Measurements from ENCODE around the gene MTRF1. TPM values are rescaled to one million over a fixed set of nuclear protein-coding genes. Genes with fewer than 3 reads are reported as not detected.

The MTRF1 gene
- total RNA-seq, 1 experiment from 2014 or later, result 15.8 TPM

DNA sequence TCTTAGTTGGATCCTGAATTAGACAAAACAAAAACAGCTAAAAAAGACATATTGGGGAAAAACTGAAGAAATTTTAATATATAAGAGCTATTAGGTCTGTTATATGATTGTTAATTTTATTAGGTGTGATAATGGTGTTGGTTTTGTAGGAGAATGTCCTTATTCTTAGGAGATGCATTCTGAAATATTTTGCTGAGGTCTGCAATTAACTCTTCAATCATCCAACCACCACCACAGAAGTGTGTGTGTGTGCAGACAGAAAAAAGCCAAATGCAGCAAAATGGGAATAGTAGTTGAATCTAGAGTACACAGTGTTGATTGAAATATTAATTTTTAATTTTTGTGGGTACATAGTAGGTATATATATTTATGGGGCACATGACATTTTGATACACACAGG, 56.9 kb downstream of the MTRF1 start:
- no peaks in the 10 kb centered on the region for H3K4me1 Mint-ChIP-seq (ENCODE audit: low read depth, unreplicated experiment)
- CTCF ChIA-PET, result no interaction called here
- no peaks in the 10 kb centered on the region for H3K36me3 Mint-ChIP-seq (ENCODE audit: insufficient read depth, unreplicated experiment)
- H3K27ac Mint-ChIP-seq (ENCODE audit: unreplicated experiment), result no peak overlapping the region
- TF ChIP-seq CTCF (IDR thresholded peaks at IDR 0.05; ENCODE audit: unreplicated experiment), result no peak
- no peak for DNase-seq
- no TSS peak for BruUV-seq (replicated peaks)
- intact Hi-C loops (cut with micrococcal nuclease; ENCODE audit: unreplicated experiment), result no loop called here
- H3K9me3 Mint-ChIP-seq (ENCODE audit: low read depth, unreplicated experiment), result peaks cover 8% of the 10 kb centered on the region
- no peak overlapping the region for H3K4me3 Mint-ChIP-seq (ENCODE audit: low read depth, unreplicated experiment)
- H3K27me3 Mint-ChIP-seq (ENCODE audit: unreplicated experiment), result no peaks in the 10 kb centered on the region

DNA sequence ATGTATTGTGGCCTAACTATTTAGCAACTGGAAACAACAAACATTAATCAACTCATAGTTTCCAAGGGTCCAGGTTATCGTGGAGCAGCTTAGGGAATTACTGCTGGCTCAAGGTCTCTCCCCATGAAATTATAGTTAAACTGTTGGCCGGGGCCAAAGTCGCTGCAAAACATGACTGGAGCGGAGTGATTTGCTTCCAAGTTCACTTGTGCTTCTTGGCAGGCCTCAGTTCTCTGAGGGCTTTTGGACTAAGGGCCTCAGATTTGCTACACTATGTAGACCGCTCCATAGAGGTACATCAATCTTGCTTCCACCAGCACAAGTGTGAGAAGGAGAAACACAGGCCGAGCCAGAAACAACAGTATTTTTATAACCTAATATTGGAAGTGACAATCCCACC, 59.6 kb downstream of the MTRF1 start:
- H3K36me3 Mint-ChIP-seq (ENCODE audit: insufficient read depth, unreplicated experiment), result no peaks in the 10 kb centered on the region
- H3K27me3 Mint-ChIP-seq (ENCODE audit: unreplicated experiment), result no peaks in the 10 kb centered on the region
- no TSS peak for BruUV-seq (replicated peaks)
- H3K27ac Mint-ChIP-seq (ENCODE audit: unreplicated experiment), result no peak overlapping the region
- intact Hi-C loops (cut with micrococcal nuclease; ENCODE audit: unreplicated experiment), result no loop called here
- H3K9me3 Mint-ChIP-seq (ENCODE audit: low read depth, unreplicated experiment), result peaks cover 3% of the 10 kb centered on the region
- no peak for DNase-seq
- CTCF ChIA-PET, result no interaction called here
- no peak for TF ChIP-seq CTCF (IDR thresholded peaks at IDR 0.05; ENCODE audit: unreplicated experiment)
- no peak overlapping the region for H3K4me3 Mint-ChIP-seq (ENCODE audit: low read depth, unreplicated experiment)
- no peaks in the 10 kb centered on the region for H3K4me1 Mint-ChIP-seq (ENCODE audit: low read depth, unreplicated experiment)

DNA sequence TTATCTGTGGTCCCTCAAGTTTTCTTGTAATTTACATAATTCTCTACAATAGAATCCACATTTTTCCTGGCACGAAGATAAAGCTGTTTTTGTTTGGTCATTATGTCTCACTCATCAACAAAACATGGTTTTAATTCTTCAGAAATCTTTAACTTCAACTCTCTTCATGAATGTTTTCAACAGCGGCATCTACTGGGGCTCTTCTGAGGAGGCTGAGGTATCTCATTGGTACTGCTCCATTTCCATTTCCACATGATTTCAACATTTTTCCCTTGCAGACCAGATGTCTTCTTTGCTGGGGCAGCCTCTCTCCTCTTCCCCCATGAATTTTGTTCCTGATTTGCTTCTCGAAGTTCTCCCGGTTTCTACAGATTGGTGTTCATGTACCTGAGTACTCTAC, 63.2 kb downstream of the MTRF1 start:
- intact Hi-C loops (cut with micrococcal nuclease; ENCODE audit: unreplicated experiment), result no loop called here
- no peaks in the 10 kb centered on the region for H3K27me3 Mint-ChIP-seq (ENCODE audit: unreplicated experiment)
- H3K4me3 Mint-ChIP-seq (ENCODE audit: low read depth, unreplicated experiment), result no peak overlapping the region
- no peak for TF ChIP-seq CTCF (IDR thresholded peaks at IDR 0.05; ENCODE audit: unreplicated experiment)
- no peaks in the 10 kb centered on the region for H3K9me3 Mint-ChIP-seq (ENCODE audit: low read depth, unreplicated experiment)
- H3K4me1 Mint-ChIP-seq (ENCODE audit: low read depth, unreplicated experiment), result no peaks in the 10 kb centered on the region
- no TSS peak for BruUV-seq (replicated peaks)
- no peak for DNase-seq
- H3K36me3 Mint-ChIP-seq (ENCODE audit: insufficient read depth, unreplicated experiment), result no peaks in the 10 kb centered on the region
- CTCF ChIA-PET, result no interaction called here
- no peak overlapping the region for H3K27ac Mint-ChIP-seq (ENCODE audit: unreplicated experiment)

DNA sequence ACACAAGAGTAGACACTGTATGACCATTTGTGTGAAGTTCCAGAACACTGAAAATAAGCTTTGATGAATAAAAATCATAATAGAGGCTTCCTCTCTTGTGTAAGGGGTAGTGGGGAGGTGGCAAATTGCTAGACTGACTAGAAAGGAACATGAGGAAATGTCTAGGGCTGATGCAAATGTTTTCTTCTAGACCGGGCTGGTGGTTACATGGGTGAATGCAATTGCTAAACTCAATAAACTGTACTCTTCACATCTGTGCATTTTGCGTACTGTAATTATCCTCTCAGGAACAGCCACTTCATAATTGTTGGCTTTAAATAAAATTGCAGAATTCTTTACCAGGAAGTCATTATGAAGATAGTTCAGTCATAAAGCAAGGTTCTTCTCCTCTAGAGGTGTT, 63.9 kb downstream of the MTRF1 start:
- intact Hi-C loops (cut with micrococcal nuclease; ENCODE audit: unreplicated experiment), result no loop called here
- no peak overlapping the region for H3K27ac Mint-ChIP-seq (ENCODE audit: unreplicated experiment)
- no peak for DNase-seq
- BruUV-seq (replicated peaks), result no TSS peak
- H3K36me3 Mint-ChIP-seq (ENCODE audit: insufficient read depth, unreplicated experiment), result peaks cover 1% of the 10 kb centered on the region
- no peak overlapping the region for H3K4me3 Mint-ChIP-seq (ENCODE audit: low read depth, unreplicated experiment)
- no peaks in the 10 kb centered on the region for H3K27me3 Mint-ChIP-seq (ENCODE audit: unreplicated experiment)
- no peaks in the 10 kb centered on the region for H3K9me3 Mint-ChIP-seq (ENCODE audit: low read depth, unreplicated experiment)
- no peaks in the 10 kb centered on the region for H3K4me1 Mint-ChIP-seq (ENCODE audit: low read depth, unreplicated experiment)
- CTCF ChIA-PET, result no interaction called here
- TF ChIP-seq CTCF (IDR thresholded peaks at IDR 0.05; ENCODE audit: unreplicated experiment), result no peak

DNA sequence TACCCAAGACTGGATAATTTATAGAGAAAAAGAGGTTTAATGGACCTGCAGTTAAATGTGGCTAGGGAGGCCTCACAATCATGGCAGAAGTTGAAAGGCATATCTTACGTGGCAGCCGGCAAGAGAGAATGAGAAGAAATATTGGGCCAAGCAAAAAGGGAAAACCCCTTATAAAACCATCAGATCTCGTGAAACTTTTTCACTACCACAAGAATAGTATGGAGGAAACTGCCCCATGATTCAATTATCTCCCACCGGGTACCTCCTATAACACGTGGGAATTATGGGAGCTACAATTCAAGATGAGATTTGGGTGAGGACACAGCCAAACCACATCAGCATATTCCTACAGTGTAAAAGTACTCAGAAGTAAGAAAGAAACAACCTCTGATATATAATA, 64.3 kb downstream of the MTRF1 start:
- peaks cover 6% of the 10 kb centered on the region for H3K36me3 Mint-ChIP-seq (ENCODE audit: insufficient read depth, unreplicated experiment)
- no peak overlapping the region for H3K4me3 Mint-ChIP-seq (ENCODE audit: low read depth, unreplicated experiment)
- BruUV-seq (replicated peaks), result no TSS peak
- TF ChIP-seq CTCF (IDR thresholded peaks at IDR 0.05; ENCODE audit: unreplicated experiment), result no peak
- no peaks in the 10 kb centered on the region for H3K27me3 Mint-ChIP-seq (ENCODE audit: unreplicated experiment)
- intact Hi-C loops (cut with micrococcal nuclease; ENCODE audit: unreplicated experiment), result no loop called here
- H3K9me3 Mint-ChIP-seq (ENCODE audit: low read depth, unreplicated experiment), result no peaks in the 10 kb centered on the region
- H3K4me1 Mint-ChIP-seq (ENCODE audit: low read depth, unreplicated experiment), result no peaks in the 10 kb centered on the region
- H3K27ac Mint-ChIP-seq (ENCODE audit: unreplicated experiment), result no peak overlapping the region
- CTCF ChIA-PET, result no interaction called here
- no peak for DNase-seq
